HG02870 (cell line): ENCODE data around the gene TBCK.

Source experiments
- ATAC-seq: cut with Tn5 transposase; IDR thresholded peaks from one replicate; pipeline ENCODE4 v1.9.1; 2021; ENCODE audit warnings: mild to moderate bottlenecking, moderate library complexity; ENCODE audit not compliant: unreplicated experiment

Gene TBCK

DNA sequence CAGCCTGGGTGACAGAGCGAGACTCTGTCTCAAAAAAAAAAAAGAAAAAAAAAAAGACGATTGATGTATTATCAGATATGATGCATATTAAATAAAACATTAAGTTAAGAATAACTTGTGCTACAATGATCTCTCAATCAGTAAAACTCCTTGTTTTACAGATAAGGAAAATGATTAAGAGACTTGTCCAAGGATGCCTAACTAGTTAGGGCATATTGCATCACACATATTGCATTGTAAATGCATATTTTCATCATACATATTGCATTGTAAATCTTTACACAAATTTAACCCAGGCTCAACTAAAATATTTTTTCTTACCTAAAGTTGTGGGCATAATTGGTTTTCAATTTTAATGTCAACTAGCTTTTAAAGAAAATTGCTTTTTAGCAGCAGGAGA, 26.3 kb downstream of the TBCK start:
- no peak for ATAC-seq

DNA sequence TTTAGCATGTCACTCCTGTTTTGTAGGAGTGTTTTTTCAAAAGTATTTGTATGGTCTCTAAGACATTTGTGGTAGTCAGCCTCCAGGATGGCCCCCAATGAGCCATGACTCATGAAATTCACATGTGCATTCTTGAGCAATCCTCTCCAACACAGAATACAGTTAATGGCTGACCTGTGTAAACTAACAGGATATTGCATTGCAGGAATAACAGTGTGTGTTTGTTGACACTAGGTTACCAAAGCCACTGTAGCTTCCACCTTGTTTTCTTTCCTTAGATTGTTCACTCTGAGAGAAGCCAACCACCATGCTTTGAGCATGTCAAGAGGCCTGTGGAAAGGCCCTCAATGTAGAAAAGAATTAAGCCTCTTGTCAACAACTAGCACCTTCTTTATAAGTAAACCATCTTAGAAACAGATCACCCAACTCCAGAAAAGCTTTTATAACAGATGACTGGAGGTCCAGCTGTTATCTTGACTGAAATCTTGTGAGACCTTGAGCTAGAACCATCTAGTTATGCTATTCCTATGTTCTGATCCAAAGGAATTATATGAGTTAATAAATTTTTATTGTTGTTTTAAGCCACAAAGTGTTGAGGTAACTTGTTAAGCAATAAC, 28.5 kb downstream of the TBCK start:
- ATAC-seq: no peak

DNA sequence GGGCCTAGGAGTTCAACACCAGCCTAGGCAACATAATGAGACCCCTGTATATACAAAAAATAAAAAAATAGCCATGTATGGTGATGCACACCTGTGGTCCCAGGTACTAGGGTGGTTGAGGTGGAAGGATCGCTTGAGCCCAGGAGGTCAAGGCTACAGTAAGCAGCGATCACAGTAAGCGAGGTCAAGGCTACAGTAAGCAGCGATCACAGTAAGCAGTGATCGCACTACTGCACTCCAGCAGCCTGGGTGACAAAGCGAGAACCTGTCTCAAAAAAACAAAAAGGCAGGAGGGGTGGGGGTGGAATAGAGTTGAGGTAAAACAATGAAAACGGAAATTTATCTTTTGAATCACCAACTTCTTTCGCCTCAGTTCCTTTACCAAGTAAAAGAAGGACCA, 29.4 kb downstream of the TBCK start:
- ATAC-seq: no peak

DNA sequence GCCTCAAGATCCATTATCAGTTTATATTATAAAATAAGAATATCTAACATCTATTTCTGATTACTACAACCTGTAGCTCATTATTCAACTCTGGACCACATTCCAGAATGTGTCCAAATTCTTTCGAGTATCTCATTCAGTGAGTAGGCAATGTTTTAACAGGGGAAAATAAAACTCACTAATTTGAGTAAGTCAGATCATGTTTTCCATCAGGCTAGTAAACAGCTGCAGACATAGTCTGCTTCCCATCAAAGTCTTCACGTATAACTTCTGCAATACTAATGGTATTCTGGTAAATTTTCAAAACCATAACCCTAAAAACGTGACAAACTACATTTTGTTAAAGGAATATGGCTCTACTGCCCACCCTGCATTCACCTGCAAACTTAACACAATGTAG, 31.8 kb downstream of the TBCK start:
- ATAC-seq: no peak

DNA sequence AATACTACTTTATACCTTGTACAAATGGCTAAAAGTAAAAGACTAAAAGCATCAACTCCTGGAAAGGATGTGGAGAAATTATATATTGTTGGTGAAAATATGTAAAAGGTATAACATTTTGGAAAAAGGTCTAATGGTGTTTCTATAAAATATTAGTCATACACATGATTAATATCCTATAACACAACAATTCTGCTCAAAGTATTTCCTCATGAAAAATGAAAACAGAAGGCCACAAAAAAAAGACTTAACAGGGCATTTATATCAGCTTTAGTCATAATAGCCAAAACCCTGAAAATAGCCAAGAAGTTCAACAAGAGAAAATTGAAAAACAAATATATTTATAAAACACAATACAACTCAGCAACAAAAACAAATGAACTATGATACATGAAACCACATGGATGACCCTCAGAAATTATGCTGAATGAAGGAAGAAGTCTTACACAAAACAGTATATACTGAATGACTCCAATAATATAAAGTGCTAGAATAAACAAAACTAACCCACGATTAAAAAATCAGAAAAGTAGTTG, 38.8 kb downstream of the TBCK start:
- no peak for ATAC-seq

DNA sequence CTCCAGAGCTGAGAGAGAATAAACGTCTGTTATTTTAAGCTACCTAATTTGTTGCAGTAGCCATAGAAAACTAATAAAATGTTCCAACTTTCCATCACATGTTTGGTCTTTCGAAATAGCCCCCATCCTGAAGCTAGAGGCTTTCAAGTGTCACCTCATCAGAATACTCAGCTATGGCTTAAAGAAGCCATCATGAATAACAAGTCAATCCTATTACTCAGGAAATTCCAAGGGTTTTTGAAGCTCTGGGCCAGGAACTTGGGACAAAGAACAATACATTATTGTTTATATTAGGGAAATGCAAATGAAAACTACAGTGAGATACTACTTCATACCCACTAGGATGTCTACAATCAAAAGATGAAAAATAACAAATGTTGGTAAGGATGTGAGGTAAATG, 42.2 kb downstream of the TBCK start:
- no peak for ATAC-seq

DNA sequence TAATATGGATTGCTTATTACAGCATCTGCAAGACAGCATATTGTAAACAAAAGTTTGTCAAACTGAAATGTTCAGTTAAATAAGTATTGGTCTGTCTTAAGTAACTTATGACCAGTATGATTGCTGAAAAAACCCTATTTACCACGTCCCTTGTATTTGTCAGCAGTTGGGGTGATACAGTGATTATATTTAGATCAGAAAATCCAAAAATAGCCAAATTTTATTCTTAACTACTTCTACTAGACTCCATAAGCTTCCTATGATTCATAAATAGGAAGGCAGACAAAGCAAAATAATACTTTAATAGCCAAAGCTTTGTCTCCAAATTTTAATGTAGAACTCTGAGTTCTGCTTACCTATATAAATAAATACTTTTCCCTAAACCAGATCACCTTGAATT, 45.3 kb downstream of the TBCK start:
- ATAC-seq: no peak

DNA sequence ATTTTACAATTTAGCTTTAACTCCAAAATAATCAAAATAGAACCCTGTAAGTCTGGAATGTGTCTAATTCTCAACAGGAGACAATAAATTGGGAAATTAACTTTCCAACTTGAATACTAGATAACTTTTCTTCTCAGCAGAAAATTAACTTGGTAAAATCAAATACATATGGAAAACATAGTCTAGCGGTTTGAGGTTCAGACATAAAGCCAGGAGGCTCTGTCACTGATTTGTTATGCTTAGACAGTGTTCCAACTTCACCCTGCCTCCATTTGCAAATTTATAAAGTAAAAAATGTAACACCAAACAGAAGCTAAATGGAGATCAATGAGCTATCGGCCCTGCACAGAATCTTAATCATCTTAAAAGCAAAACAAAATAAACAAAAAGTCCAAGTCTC, 46.3 kb downstream of the TBCK start:
- no peak for ATAC-seq

DNA sequence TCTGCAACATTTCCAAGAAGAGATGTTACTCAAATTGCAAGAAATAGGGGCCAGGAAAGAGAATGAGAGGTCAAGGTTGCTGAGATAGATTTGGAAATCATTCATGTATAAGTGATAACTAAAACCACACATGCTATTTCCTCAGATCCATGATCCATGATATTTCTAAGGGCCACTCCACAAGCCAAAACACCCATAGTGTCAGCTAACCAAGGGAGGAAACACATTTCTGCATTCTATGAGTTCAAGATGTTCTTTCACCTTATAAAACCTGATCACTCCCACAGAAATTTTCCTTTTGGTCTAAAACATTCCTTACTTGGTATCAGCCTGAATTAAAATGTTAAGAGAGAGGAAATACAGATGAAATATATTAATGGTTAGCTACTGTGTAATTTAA, 47.2 kb downstream of the TBCK start:
- ATAC-seq: no peak

DNA sequence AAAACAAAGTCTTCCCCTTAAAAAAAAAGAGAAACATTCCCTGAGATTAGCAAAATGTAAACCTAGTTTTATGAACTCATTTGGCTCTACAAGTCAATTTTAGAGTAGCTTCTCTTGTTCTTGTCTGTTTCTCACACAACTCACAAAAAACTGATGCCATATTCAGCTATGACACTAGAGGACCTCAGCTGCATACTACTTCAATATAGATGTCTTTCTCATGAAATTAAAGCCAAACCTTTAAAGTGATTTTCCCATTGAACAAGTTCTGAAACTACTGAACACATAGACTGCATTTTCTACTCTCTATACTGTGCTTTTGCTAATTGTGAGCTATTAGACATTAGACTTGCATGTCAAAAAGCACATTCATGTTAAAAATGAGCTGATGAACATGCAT, 49.8 kb downstream of the TBCK start:
- no peak for ATAC-seq

DNA sequence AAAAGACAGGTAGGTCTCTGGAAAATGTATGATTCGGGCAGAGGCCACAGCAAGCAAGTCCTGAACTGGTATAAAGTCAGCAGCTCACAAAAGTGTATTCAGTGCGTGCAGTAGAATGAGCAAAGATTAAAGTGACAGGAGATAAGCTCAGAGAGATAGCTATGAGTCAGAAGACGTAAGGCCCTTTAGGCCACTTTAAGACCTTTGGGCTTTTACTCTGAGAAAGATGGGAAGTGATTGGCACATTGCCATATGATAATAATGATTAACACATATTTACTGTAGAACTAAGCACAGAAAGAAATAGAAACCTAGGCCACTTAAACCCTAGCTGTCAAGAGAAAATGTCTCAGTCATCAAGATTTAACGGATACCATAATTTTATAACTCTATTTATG, 51.7 kb downstream of the TBCK start:
- no peak for ATAC-seq

DNA sequence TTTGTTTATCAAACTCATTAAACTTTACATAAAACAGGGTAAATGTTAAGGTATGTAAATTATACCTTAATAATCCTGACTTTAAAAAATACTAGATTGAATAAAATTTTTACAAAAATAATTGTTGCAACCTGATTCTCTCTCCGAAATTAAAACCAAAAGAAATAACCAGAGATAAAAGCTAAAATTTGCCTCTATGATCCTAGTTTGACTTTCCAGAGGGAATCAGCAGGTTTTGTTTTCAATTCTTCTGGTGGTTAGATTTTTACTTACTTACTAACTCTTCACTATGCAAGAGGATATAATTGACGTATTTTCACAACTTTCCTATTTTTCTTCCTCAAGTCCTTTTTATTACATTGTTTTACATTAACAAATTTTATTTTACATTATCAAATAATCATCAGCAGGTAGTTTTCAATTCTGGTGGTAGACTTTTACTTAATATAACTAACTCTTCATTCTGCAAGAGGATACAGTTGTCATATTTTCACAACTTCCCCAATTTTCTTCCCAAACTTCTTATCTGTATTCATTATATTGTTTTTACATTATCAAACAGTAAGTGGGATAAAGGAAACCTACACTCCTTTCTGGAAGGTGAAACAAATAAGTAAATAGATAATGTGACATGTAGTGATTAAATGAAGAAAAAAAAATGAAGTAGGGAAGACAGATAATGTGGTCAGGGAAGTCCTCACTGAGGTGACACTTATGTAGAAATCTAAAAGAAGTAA, 52.2 kb downstream of the TBCK start:
- ATAC-seq: no peak

DNA sequence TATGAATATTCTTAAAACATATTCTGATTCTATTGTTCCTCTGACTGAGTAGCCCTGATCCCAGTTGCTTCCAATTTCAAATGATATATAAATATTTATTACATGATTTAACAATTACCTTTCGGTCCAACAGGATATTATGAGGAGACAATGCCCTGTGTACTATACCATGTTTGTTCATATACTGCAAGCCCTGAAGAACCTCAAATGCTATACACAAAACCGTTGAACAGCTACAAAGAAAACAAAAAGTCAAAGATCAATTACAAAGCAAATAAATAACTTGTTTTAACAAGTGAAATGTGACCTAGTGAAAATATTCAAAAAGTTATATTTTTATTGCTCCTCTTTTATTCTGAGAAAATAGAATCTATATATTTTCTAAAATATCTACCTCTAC, 54.0 kb downstream of the TBCK start:
- no peak for ATAC-seq

DNA sequence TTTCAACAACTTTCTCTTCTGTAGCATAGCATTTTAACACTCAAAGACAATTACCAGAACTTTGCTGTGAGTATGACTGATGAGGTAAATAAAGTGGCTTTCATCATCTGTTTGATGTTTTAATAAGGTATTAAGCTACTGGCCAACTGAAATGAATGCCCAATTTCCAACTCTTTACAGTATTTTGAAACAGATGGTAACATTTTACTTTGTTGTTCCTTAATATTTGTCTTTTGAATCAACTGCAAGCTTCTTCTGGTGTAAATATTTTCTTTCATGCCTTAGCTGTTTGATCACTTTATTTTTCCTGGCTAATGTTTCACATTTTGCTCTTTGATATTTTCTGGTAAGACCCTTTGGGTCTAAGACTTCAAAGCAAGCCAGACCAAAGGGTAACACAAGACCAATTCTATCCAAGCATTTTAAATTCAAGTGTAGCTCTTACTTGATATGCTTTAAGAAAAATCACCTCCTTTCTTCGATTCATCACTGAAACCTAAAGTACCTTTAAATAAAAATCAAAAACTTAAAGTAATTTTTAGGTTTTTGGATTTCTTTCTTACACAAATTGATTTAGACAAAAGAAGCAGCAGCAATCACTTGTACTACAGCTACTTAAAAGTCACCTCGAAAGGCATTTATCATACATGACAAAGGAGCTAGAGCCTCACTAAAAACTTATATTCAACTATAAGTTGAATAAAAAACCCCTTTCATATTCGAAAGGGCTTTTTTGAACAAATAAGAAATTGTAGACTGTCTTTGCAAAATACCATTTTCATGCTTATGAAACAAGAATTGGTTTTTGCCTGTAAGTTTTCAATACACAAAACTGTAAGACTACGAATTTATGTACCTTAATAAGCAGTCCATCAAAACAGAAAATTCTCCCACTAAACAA, 57.6 kb downstream of the TBCK start:
- no peak for ATAC-seq

DNA sequence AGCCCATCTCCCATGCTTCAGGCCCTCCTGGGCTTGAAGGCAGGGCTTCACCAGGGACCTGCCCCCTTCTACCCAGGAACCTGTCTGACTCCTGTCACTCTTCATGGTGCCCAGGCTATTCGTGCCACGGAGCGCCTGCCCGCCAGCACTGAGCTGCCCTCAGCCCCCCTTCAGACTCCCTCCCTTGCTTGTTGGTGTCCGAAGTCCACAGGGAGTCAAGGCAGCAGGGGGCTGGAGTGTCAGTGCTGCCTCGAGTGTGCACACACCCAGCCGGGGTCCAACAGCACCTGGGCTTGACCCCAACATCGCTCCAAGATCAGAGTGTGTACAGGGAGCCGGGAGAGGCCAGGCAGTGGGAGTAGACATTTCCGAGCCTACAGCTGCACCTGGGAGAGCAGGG, 59.8 kb downstream of the TBCK start:
- no peak for ATAC-seq

DNA sequence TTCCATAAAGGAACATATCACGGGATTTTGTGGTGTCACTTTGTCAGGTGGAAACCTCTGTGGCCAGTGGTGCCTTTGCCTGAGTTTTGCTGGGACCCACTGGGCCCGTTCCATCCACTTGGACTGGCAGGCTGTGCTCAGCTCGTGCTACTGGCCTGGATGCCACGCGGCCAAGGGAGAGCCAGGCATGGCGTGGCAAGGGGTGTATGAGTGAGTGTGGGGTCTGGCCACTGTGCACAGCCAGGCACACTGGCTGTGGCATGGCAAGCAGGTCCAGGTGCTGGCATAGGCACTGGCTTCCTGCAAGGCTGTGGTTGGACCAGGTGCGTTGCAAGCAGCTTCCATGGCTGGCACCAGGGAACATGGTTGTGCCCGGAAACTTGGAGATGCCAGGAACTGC, 60.8 kb downstream of the TBCK start:
- no peak for ATAC-seq

DNA sequence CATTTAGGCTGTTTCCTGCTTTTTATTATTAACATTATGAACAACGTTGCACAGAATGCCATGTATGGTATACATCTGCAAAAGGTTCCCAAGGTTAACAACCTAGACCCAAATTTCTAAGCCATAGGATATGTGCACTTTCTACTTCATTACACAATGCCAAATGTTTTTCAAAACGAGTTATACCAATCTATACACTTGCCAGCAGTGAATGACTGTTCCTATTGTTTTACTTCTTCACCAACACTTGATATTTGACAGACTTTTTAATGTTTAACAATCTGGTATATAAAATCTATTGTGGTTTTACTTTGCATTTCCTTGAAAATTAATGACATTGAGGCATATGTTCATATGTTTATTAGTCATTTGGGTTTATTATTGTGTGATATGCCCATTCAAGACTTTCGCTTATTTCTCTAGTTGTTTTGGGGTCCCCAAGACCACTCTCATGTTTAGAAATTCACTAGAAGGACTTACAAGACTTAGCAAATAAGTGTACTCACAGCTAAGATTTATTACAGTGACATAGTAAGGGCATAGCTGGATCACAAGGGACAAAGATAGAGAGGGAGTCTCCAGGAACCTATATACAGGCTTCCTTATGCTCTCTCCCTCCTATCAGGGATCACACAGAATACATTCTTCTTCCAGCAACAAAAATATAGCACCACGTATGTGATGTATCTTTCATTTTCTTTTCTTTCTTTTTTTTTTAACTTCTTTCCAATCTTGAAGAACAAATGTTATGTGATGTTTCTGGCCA, 62.5 kb downstream of the TBCK start:
- ATAC-seq: no peak

DNA sequence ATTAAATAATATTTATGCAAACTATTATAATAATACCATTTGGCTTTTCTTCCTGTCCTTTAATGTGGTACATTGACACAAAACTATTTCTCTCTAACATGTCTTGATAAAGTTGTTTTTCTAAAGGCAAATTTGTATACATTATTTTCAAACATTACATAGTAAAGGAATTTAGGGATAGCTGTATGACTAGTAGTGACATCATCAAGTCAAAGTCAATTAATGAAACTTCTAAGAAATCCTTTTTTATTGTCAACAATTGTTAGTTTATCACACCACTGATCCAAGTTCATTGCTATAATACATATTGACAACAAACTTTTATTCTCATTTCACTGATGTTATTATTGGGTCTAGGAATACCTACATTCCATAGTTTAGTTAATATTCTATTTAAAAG, 68.4 kb downstream of the TBCK start:
- ATAC-seq: no peak

DNA sequence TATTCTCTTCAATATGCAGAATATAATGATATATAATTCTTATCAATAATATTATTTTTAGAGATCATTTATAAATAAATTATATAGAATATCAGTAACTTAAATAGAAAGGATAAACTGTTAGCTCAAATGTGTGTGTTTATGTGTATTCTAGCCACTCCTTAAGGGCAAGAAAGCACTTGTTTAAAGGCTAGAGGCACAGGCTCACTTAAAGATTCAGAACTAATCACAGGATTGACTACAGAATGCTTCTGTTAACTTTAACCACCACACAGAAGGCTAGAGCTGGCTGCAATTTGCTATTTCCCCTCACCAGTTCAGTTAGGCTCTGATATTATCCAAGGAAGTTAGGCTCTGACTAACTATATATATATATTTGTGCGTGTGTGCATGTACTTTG, 69.6 kb downstream of the TBCK start:
- ATAC-seq: no peak

DNA sequence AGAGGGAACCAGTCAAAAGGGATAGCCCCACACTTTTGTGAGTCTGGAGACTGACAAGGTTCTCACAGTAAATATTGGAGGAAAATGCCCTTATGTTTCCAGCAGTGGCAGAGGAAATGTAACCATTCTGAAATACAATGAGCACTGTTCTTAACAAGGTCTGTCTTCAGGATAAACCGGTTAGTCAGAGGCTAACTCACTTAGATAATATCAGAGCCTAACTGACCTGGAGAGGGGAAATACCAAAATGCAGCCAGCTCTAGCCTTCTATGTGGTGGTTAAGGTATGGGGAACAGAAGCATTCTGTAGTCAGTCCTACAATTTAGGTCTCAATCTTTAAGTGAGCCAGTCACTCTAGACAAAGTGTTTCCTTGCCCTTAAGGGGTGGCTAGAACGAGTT, 70.8 kb downstream of the TBCK start:
- no peak for ATAC-seq

DNA sequence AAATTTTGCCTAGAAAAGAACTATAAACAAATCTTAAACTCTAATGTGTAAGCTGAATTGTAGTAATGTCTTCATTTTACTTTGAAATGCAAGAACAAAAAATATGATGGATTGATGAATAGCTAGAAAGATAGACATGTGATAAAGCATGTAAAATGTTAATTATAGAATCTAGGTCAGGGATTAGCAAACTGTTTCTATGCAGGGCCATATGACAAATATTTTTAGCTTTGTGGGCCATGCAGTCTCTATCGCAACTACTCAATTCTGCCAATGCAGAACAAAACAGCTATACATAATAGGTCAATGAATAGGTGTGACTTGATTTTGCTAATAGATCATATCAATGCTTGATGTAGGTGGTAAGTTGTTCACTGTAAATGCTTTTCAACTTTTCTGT, 75.3 kb downstream of the TBCK start:
- no peak for ATAC-seq
